ENCODE results near the gene VWA1. TPM values are rescaled to one million over a fixed set of nuclear protein-coding genes. Genes with fewer than 3 reads are reported as not detected.
"Not testable (repeated sequence)": the region's sequence is repeated elsewhere in the genome, so short reads cannot be mapped to it uniquely, and the experiment has no call there.

VWA1 gene
- polyA plus RNA-seq, 12 donors = 37.0 to 205 (median 46.0) TPM

DNA sequence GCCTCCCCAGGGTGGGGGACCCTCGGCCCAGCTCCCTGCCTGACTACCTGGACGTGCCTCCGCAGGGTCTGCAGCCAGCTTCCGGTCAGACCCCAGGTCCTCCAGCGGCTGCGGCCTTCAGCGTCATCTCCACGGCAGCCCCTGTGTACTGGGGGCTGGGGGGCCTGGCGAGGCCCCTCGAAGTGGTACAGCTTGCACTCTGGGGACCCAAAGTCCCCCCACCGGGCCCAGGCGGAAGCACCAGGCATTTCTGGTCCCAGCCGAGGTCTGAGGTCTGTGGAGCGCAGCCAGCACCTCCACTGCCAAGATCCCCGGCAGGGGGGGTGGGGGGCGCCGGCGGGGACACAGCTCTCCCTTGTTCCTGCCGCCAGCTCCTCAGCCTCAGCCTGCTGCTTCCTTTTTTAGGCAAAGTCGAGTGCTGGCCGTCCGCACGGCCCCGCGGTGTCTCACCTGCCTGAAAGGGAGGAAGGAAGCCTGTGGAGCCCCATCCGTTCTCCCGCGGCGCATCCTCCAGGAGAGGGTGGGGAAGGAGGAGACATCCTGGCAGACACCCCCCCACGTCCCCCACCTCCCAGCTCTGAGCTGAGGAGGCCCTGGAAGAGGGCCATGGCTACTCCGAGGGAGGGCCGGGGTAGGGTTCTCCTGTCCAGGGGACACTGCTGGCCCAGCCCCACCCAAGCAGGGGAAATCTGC lies 1.2 kb upstream of the VWA1 start:
- DNase-seq = no peak

- DNase-seq = no peak
These were observed 725 bp upstream of the VWA1 start for GRCh38 chr1:1434824-1435105.

DNA sequence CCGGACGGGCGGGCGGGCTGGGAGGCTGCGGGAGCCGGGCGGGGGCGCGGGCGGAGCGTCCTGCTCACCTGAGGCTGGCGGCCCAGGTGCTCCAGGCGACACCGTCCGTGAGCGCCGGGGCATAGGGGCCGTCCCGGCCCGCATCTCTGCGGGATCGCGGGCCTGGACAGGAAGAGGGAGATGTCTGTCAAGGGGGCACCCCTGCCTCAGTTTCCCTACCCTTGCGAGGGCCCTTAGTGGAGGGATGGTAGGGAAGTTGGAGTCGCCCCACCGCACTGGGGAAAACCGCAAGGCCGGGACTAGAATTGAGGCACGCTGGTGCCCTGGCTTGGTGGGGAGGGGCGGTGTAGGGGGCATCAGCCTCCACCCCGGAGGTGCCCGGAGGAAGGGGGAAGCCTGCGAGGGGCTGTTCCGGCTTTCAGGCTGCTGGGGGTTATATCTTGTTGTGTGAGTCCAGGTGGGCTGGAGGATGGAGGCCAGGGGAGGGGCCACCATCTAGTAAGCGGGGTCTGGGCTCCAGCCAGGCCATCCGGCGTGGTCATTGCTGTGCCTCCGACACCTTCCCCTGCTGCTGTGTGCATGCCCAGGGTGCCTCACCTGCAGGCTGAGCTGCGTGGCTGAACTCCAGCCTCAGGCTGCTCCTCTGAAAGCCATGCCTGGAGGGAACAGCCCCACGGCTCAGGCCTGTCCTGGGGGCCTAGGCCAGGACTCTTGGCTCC lies 580 bp downstream of the VWA1 start:
- no peak for DNase-seq

- no peak for DNase-seq
These were observed 1.1 kb downstream of the VWA1 start for GRCh38 chr1:1436630-1437032.

DNA sequence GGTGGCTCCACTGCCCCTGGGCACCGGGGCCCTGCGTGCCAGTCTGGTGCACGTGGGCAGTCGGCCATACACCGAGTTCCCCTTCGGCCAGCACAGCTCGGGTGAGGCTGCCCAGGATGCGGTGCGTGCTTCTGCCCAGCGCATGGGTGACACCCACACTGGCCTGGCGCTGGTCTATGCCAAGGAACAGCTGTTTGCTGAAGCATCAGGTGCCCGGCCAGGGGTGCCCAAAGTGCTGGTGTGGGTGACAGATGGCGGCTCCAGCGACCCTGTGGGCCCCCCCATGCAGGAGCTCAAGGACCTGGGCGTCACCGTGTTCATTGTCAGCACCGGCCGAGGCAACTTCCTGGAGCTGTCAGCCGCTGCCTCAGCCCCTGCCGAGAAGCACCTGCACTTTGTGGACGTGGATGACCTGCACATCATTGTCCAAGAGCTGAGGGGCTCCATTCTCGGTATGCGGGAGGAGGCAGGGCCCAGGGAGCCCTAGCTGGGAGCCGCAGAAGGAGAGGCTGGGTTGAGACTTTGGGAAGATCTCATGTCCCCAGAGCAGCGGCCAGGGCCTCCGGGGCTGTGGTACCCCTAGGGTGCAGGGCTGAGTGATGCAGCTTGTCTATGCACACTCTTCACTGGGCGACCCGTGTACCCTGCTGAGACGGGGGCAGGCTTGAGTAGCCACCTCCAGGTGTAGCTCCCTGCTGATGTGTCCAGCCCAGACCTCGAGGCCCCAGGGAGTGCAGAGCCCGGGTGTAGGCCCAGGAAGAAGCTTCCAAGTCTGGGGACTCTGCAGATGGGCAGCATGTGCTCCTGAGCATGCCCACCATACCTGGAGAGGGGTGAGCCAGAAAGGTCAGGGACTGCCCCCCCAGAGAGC lies 1.8 kb downstream of the VWA1 start:
- DNase-seq = no peak

- no peak for DNase-seq
These were observed 2.5 kb downstream of the VWA1 start for GRCh38 chr1:1437904-1438376.

GRCh38 chr1:1438531-1439381 lies 3.3 kb downstream of the VWA1 start:
- DNase-seq = no peak

- DNase-seq = no peak
These were observed 4.2 kb downstream of the VWA1 start for GRCh38 chr1:1439546-1440261.

- DNase-seq = no peak
These were observed 4.9 kb downstream of the VWA1 start for GRCh38 chr1:1440262-1441001.

GRCh38 chr1:1441002-1441888 lies 5.8 kb downstream of the VWA1 start:
- no peak for DNase-seq

GRCh38 chr1:1442069-1442770 lies 6.7 kb downstream of the VWA1 start:
- no peak for DNase-seq

GRCh38 chr1:1446631-1447030 lies 11.1 kb downstream of the VWA1 start:
- DNase-seq = not testable (repeated sequence)

DNA sequence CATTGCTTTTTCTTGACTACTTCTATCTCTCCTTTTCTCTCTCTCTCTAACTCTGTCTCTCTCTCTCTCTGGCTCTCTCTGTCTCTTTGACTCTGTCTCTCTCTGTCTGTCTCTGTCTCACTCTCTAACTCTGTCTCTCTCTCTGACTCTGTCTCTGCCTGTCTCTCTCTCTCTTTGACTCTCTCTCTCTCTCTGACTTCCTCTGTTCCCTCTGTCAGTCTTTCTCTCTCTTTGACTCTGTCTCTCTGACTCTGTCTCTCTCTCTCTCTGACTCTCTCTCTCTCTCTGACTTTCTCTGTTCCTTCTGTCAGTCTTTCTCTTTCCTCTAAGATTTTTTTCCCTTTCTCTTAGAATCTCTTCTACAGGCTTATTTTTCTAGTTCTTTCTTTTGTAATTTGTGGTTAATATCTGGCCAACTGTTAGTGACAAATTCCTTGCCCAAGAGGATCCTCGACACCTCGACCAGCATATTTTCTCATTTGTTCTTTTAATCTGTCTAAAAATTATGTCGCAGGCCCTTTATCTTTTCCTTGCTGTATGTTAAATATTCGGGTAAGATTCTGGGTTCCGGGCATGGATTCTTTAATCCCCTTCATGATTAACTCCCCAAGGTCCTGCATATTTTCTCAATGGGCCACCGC lies 13.7 kb downstream of the VWA1 start, which contains the start of gene ATAD3C:
TSS of gene ATAD3C (plus strand) at position 591 of the 641 bp plus-strand sequence. CDS start 995 bp downstream, outside the sequence.
- DNase-seq = no peak

GRCh38 chr1:1450616-1451015 lies 15.1 kb downstream of the VWA1 start:
- not testable (repeated sequence) for DNase-seq

GRCh38 chr1:1451696-1452364 lies 16.3 kb downstream of the VWA1 start:
- no peak for DNase-seq

GRCh38 chr1:1452365-1452739 lies 16.9 kb downstream of the VWA1 start:
- DNase-seq = not testable (repeated sequence)

DNA sequence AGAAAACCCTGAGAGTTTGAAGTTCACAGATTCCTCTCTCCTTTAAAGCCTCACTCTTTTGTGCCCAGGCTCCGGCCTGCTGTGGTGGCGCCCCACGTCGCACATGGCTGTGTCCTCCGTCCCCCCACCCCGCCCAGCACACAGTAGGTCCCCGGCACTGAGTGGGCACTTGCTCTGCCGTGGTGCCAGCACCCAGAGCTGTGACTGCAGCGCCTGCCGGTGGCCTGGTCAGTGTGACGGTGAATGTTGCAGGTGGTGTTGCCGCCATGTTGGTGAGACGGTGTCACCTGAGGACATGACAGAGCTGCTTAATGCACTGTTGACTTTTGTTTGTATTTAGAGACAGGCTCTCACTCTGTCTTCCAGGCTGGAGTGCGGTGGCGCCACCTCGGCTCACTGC lies 17.4 kb downstream of the VWA1 start:
- DNase-seq = no peak

All from muscle of arm (tissue), 12 donors.